ENCODE measurements around the gene PRR29. TPM values are rescaled to one million over a fixed set of nuclear protein-coding genes. Genes with fewer than 3 reads are reported as not detected.
A peak's percentile ranks its signal among the peaks of the same experiment; 100 is the strongest.
"Not testable (repeated sequence)": the region's sequence is repeated elsewhere in the genome, so short reads cannot be mapped to it uniquely, and the experiment has no call there.

The PRR29 gene
- total RNA-seq, 1 experiment from 2014 or later: 0.77 TPM

DNA sequence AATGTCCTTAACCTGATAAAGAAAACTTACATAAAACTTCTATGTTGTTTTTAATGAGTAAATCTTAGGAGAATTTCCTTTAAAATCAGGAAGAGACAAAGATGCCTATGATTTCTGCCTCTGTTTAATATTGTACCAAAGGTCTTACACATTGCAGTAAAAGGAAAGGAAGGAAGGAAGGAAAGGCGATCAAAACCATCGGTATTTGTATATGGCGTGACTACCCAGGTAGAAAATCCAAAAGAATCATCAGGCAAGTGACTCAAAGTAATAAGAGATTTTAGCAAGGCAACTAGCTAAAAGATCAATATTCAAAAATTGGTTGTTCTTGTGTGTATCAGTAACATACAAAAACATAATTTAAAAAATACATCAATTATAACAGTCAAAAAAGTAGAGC is 18.8 kb downstream of the PRR29 start:
- no peaks in the 10 kb centered on the region for H3K9me3 ChIP-seq (ENCODE audit: low read length)
- BruUV-seq (replicated peaks): no TSS peak
- intact Hi-C loops (cut with micrococcal nuclease): loop anchor here (2.0 kb wide), 1 partner anchor 98 kb away; the partner anchor contains the start of gene GH1
- ChIA-PET POLR2A (ENCODE audit: unreplicated experiment) (interaction anchor here (0.6 kb wide), 1 partner anchor 252 kb away, joined by 4 read pairs; no protein-coding TSS in a partner anchor), CTCF (interaction anchor here (0.5 to 2.1 kb wide), 5 partner anchors 9 to 402 kb away, joined by 3 to 8 read pairs (median 6); no protein-coding TSS in a partner anchor)
- no peak overlapping the region for H3K4me3 ChIP-seq (ENCODE audit: low read length)
- no peaks in the 10 kb centered on the region for H3F3A ChIP-seq (ENCODE audit: low read length, unreplicated experiment)
- H2AFZ ChIP-seq (ENCODE audit: low read length): no peak overlapping the region
- H3K27me3 ChIP-seq (ENCODE audit: low read length): no peaks in the 10 kb centered on the region
- no peaks in the 10 kb centered on the region for H3K36me3 ChIP-seq (ENCODE audit: low read depth, low read length)
- no peaks in the 10 kb centered on the region for H3K4me1 ChIP-seq (ENCODE audit: insufficient read depth, low read length)
- no peaks in the 10 kb centered on the region for H3K9me2 ChIP-seq (replicated peaks; ENCODE audit: low read length)
- H3K79me2 ChIP-seq (ENCODE audit: low read length): no peaks in the 10 kb centered on the region
- H3K4me2 ChIP-seq (ENCODE audit: low read length): no peak overlapping the region
- H4K20me1 ChIP-seq (ENCODE audit: low read length): no peaks in the 10 kb centered on the region
- no peak overlapping the region for H3K27ac ChIP-seq (ENCODE audit: low read length)
- TF ChIP-seq EZH2 (IDR thresholded peaks at IDR 0.05; ENCODE audit: low read length, unreplicated experiment): no peak
- no peak for DNase-seq
- no peak for ATAC-seq
- no peak overlapping the region for H3K9ac ChIP-seq (ENCODE audit: low read length)

DNA sequence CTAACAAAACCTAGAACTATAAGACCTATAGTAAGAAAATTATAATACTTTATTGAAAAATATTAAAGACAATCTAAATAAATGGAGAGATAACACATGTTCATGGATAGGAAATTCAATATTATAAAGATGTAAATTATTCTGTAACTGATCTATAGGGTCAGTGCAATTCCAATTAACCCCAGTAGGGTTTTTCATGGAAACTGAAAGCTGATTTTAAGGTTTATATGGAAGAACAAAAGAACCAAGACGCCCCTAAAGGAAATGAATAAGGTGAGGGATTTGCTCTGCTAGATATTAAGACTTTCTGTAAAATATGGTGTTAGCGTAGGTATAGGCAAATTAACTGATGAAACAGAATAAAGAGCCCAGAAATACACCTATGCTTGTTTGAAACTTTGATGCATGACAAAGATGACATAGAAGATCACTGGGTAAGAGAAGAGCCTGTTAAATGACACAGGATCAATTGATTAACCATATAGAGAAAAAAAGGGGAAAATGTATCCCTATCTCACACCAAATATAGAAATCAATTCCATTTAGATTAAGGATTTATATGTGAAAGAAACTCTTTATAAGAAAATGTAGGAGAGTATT is 19.3 kb downstream of the PRR29 start:
- H4K20me1 ChIP-seq (ENCODE audit: low read length): no peaks in the 10 kb centered on the region
- H3K9me2 ChIP-seq (replicated peaks; ENCODE audit: low read length): no peaks in the 10 kb centered on the region
- BruUV-seq (replicated peaks): no TSS peak
- no peaks in the 10 kb centered on the region for H3K79me2 ChIP-seq (ENCODE audit: low read length)
- H3K9me3 ChIP-seq (ENCODE audit: low read length): no peaks in the 10 kb centered on the region
- DNase-seq (peak; percentile 37), ATAC-seq (no peak)
- no peaks in the 10 kb centered on the region for H3K4me1 ChIP-seq (ENCODE audit: insufficient read depth, low read length)
- no peak overlapping the region for H3K4me2 ChIP-seq (ENCODE audit: low read length)
- no peak overlapping the region for H3K27ac ChIP-seq (ENCODE audit: low read length)
- intact Hi-C loops (cut with micrococcal nuclease): loop anchor here (2.0 kb wide), 1 partner anchor 99 kb away; the partner anchor contains the start of gene GH1
- no peak overlapping the region for H3K9ac ChIP-seq (ENCODE audit: low read length)
- H3K36me3 ChIP-seq (ENCODE audit: low read depth, low read length): no peaks in the 10 kb centered on the region
- H2AFZ ChIP-seq (ENCODE audit: low read length): no peak overlapping the region
- ChIA-PET CTCF (interaction anchor here (1.5 to 2.1 kb wide), 2 partner anchors 11 to 116 kb away, joined by 6 to 8 read pairs; no protein-coding TSS in a partner anchor), POLR2A (ENCODE audit: unreplicated experiment) (interaction anchor here (0.6 to 0.7 kb wide), 2 partner anchors 251 to 489 kb away, joined by 3 to 4 read pairs; partner anchors contain the start of gene DDX5)
- H3K27me3 ChIP-seq (ENCODE audit: low read length): no peaks in the 10 kb centered on the region
- H3K4me3 ChIP-seq (ENCODE audit: low read length): no peak overlapping the region
- no peaks in the 10 kb centered on the region for H3F3A ChIP-seq (ENCODE audit: low read length, unreplicated experiment)
- TF ChIP-seq, protein P1, sequence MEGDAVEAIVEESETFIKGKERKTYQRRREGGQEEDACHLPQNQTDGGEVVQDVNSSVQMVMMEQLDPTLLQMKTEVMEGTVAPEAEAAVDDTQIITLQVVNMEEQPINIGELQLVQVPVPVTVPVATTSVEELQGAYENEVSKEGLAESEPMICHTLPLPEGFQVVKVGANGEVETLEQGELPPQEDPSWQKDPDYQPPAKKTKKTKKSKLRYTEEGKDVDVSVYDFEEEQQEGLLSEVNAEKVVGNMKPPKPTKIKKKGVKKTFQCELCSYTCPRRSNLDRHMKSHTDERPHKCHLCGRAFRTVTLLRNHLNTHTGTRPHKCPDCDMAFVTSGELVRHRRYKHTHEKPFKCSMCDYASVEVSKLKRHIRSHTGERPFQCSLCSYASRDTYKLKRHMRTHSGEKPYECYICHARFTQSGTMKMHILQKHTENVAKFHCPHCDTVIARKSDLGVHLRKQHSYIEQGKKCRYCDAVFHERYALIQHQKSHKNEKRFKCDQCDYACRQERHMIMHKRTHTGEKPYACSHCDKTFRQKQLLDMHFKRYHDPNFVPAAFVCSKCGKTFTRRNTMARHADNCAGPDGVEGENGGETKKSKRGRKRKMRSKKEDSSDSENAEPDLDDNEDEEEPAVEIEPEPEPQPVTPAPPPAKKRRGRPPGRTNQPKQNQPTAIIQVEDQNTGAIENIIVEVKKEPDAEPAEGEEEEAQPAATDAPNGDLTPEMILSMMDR (conservative IDR thresholded peaks at IDR 0.05; ENCODE audit: low read depth, low read length): peak; percentile 53
- no peak for TF ChIP-seq EZH2 (IDR thresholded peaks at IDR 0.05; ENCODE audit: low read length, unreplicated experiment)
- TF ChIP-seq EZH2phosphoT487 (IDR thresholded peaks at IDR 0.05; ENCODE audit: borderline replicate concordance, low read length): no peak

- not testable (repeated sequence) for H4K20me1 ChIP-seq (ENCODE audit: low read length); H3K4me2 ChIP-seq (ENCODE audit: low read length)
These were observed 21.4 kb downstream of the PRR29 start for GRCh38 chr17:64019551-64019961.

More at GRCh38 chr17:64019551-64019961, 21.4 kb downstream of the PRR29 start:
- DNase-seq; H3K4me3 ChIP-seq (ENCODE audit: low read length); POLR2A ChIA-PET (ENCODE audit: unreplicated experiment); H2AFZ ChIP-seq (ENCODE audit: low read length); BruUV-seq (replicated peaks); H3K9me3 ChIP-seq (ENCODE audit: low read length); H3K27me3 ChIP-seq (ENCODE audit: low read length); H3K9ac ChIP-seq (ENCODE audit: low read length); H3K4me1 ChIP-seq (ENCODE audit: insufficient read depth, low read length); H3F3A ChIP-seq (ENCODE audit: low read length, unreplicated experiment); ATAC-seq; H3K79me2 ChIP-seq (ENCODE audit: low read length); H3K27ac ChIP-seq (ENCODE audit: low read length); H3K9me2 ChIP-seq (replicated peaks; ENCODE audit: low read length); H3K36me3 ChIP-seq (ENCODE audit: low read depth, low read length); intact Hi-C loops (cut with micrococcal nuclease): not testable (repeated sequence)
- CTCF ChIA-PET: interaction anchor here (0.7 kb wide), 1 partner anchor 100 kb away, joined by 3 read pairs; no protein-coding TSS in a partner anchor

Measured in PC-3 (cell line).